Transverse colon (tissue), 4 donors: ENCODE measurements around the gene DLX1. TPM values are rescaled to one million over a fixed set of nuclear protein-coding genes. Genes with fewer than 3 reads are reported as not detected.
A peak's percentile ranks its signal among the peaks of the same experiment; 100 is the strongest.

ENCODE experiments used
- DNase-seq: peaks from one replicate; pipeline ENCODE4 v3.0.0-alpha.2; 2019
- H3K27ac ChIP-seq, 4 donors: fragments of 200-600 bp; sonication (generic); 2 replicates each; pipeline ENCODE4 v1.5.1; 2016 to 2018; ENCODE audit warnings: inconsistent platforms in 4 of 4
- H3K27me3 ChIP-seq: fragments of 200-600 bp; sonication (generic); 2 replicates; pipeline ENCODE4 v1.5.1; 2017; ENCODE audit warnings: inconsistent platforms
- H3K36me3 ChIP-seq, 4 donors: fragments of 200-600 bp; sonication (generic); 2 replicates each; pipeline ENCODE4 v1.5.1; 2017 to 2019; ENCODE audit warnings: inconsistent platforms in 4 of 4
- H3K4me1 ChIP-seq, 4 donors: fragments of 200-600 bp; sonication (generic); 2 replicates each; pipeline ENCODE4 v1.5.1; 2017 to 2020; ENCODE audit warnings: inconsistent platforms in 4 of 4
- H3K4me3 ChIP-seq, 4 donors: fragments of 200-600 bp; sonication (generic); 1 replicate in 1 of 4; 2 replicates in 3 of 4; pipeline versions ENCODE4 v1.5.1 to v1.6.1; 2017 to 2019; ENCODE audit warnings: inconsistent platforms in 4 of 4
- H3K9me3 ChIP-seq, 2 donors: fragments of 200-600 bp; sonication (generic); 2 replicates each; pipeline ENCODE4 v1.5.1; 2017 to 2019; ENCODE audit warnings: inconsistent platforms in 2 of 2
- CTCF ChIP-seq, 5 experiments: fragments of 200-600 bp in 3 of 5; fragments of 450-650 bp in 2 of 5; sonication (generic) in 3 of 5; IDR thresholded peaks; 1 replicate in 2 of 5; 2 replicates in 3 of 5; pipeline ENCODE4 v1.5.1; 2016 to 2017; ENCODE audit warnings: antibody characterized with exemption in 5 of 5, inconsistent platforms in 3 of 5, mild to moderate bottlenecking in 2 of 5, moderate library complexity in 1 of 5
- EP300 ChIP-seq: sonication (generic); formaldehyde crosslinking; IDR thresholded peaks from one replicate; pipeline ENCODE4 v1.6.1; 2017; ENCODE audit warnings: antibody characterized with exemption, low read depth
- POLR2A ChIP-seq: fragments of 450-650 bp; IDR thresholded peaks from one replicate; pipeline ENCODE4 v1.6.1; 2016; ENCODE audit warnings: antibody characterized with exemption, mild to moderate bottlenecking, moderate library complexity
- POLR2AphosphoS5 ChIP-seq, 3 donors: sonication (generic); formaldehyde crosslinking; IDR thresholded peaks; one replicate each; pipeline ENCODE4 v1.6.1; 2016; ENCODE audit warnings: antibody characterized with exemption in 3 of 3
- WGBS, 2 donors: methylation state at CpG; one replicate each; pipeline ENCODE4 v1.1.5; 2018; ENCODE audit warnings: low coverage in 1 of 2; 5-methylcytosine and 5-hydroxymethylcytosine counted together
- in situ Hi-C, 4 donors: fragments of 200-750 bp; cut with MboI; loops; one replicate each; pipeline versions ENCODE4 v1.15.0 to v1.15.1; 2017; ENCODE audit warnings: low sequenced_read_pairs in 3 of 4, low pct_ligation_motif_present in 1 of 4, low pct_unique_long_range_greater_than_20kb in 1 of 4
- intact Hi-C: fragments of 100-400 bp; cut with DNase I; formaldehyde crosslinking; loops from one replicate; pipeline ENCODE4 v1.15.1; 2023; ENCODE audit warnings: low total_unique reads
- total RNA-seq, 4 donors: library from RNA; depleted of rRNA; stranded (reverse); fragments of >200 nt; gene quantifications; one replicate each; pipeline ENCODE4 v1.1.0, GENCODE V29; 2016

The DLX1 gene
- total RNA-seq, 4 donors from 2014 or later, result not detected

DNA sequence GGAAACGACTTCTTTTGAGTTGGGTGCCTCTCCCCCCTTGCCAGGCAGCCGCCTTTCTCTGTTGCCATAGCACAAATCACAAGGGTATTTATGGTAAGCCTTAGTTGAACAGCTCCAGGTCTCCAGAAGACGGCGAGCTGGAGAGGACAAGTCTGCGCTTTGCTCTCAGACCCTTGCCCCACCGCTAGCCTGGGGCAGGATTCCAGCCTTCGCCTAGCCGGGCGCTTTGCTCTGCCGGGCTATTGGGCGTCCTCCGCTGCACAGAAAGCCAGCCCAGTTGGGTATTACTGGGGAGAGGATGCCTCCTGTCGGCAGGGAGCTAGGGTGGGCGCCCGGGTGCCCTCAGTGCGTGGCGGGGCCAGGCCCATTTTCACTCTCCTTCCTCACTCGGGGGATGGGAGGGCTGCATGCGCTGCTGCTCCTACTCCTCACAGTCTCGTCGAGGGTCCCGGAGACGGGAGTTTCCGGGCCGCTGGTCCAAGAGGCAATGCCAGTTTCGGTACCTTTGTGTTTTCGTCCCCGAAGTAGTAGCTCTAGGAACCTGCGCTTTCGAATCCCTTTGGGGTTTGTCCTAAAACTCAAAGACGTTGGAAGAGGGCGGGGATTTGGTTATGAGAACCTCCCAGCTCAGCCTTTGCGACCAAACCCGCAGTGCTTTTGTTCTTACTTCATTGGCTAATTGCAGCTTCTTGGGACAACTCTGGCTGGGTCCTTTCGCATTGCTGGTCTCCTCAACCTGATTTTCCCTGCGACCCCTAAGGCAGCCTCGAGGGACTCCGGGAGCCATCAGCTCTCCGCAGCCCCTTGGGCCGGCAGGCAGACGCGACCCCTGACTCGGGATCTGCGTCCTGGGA is 21.0 kb downstream of the DLX1 start:
- Histone ChIP-seq H3K4me3 (peak overlapping the region in 3 of 4 donors; percentile 6 to 34 (median 10)), H3K4me1 (peaks cover 0 to 39% (median 27%) of the 10 kb centered on the region in 4 donors), H3K36me3 (no peaks in the 10 kb centered on the region), H3K27ac (no peak overlapping the region), H3K27me3 (peaks cover 91% of the 10 kb centered on the region), H3K9me3 (no peaks in the 10 kb centered on the region)
- DNase-seq, result no peak
- 7 to 25% methylated on average over 4 to 41 of the region's 44 CpGs for WGBS, 2 donors
- TF ChIP-seq CTCF (IDR thresholded peaks at IDR 0.05) (peak in 2 of 5 experiments; percentile 10 to 28), EP300 (no peak)
- in situ Hi-C loops, result loop anchor here (10.0 to 25.0 kb wide), 4 partner anchors 294 to 519 kb away; no protein-coding TSS in a partner anchor
- intact Hi-C loops, result loop anchor here (10.0 kb wide), 1 partner anchor 402 kb away; no protein-coding TSS in a partner anchor

GRCh38 chr2:172107690-172108586 is 22.6 kb downstream of the DLX1 start:
- Histone ChIP-seq H3K27me3 (peaks cover 79% of the 10 kb centered on the region), H3K9me3 (no peaks in the 10 kb centered on the region), H3K36me3 (no peaks in the 10 kb centered on the region), H3K4me1 (peaks cover 0 to 23% (median 13%) of the 10 kb centered on the region in 4 donors), H3K4me3 (no peak overlapping the region), H3K27ac (no peak overlapping the region)
- in situ Hi-C loops (loop anchor here (10.0 to 25.0 kb wide), 4 partner anchors 296 to 521 kb away; no protein-coding TSS in a partner anchor), intact Hi-C loops (loop anchor here (10.0 kb wide), 1 partner anchor 403 kb away; no protein-coding TSS in a partner anchor)
- TF ChIP-seq POLR2AphosphoS5 (IDR thresholded peaks at IDR 0.05), result no peak
- TF ChIP-seq EP300, result no peak
- no peak for TF ChIP-seq POLR2A
- TF ChIP-seq CTCF (IDR thresholded peaks at IDR 0.05), result no peak
- 36 to 43% methylated on average over 3 to 48 of the region's 51 CpGs for WGBS, 2 donors
- no peak for DNase-seq

- intact Hi-C loops, result loop anchor here (10.0 kb wide), 1 partner anchor 404 kb away; no protein-coding TSS in a partner anchor
- no peak overlapping the region for H3K27ac ChIP-seq
- no peak for TF ChIP-seq CTCF (IDR thresholded peaks at IDR 0.05)
- no peak for TF ChIP-seq POLR2AphosphoS5 (IDR thresholded peaks at IDR 0.05)
- TF ChIP-seq POLR2A, result no peak
- no peak for TF ChIP-seq EP300
- no peaks in the 10 kb centered on the region for H3K36me3 ChIP-seq
- H3K4me3 ChIP-seq, result no peak overlapping the region
- peaks cover 0 to 17% (median 7%) of the 10 kb centered on the region in 4 donors for H3K4me1 ChIP-seq
- in situ Hi-C loops, result loop anchor here (10.0 to 25.0 kb wide), 4 partner anchors 296 to 521 kb away; no protein-coding TSS in a partner anchor
- H3K27me3 ChIP-seq, result peaks cover 78% of the 10 kb centered on the region
- no peaks in the 10 kb centered on the region for H3K9me3 ChIP-seq
- WGBS, 2 donors, result 62 to 78% methylated on average over 3 to 8 of the region's 8 CpGs
- no peak for DNase-seq
Measured at GRCh38 chr2:172108587-172108930, 23.3 kb downstream of the DLX1 start.
